NCI-H446 (cell line): ENCODE data around the gene CLDN8.

ENCODE experiments used
- DNase-seq, 2 experiments: peaks; one replicate each; lab custom pipeline; 2025; lab: John Stamatoyannopoulos, UW

Gene CLDN8

GRCh38 chr21:30216041-30216723 is at the start of gene CLDN8:
CLDN8 (minus strand) TSS chr21:30216097; CDS start chr21:30215925, 172 bp downstream.
- no peak for DNase-seq

GRCh38 chr21:30257773-30258172 is 41.9 kb upstream of the CLDN8 start:
- peak in 1 of 2 experiments; percentile 45 for DNase-seq

GRCh38 chr21:30256100-30256499 is 40.2 kb upstream of the CLDN8 start:
- DNase-seq = no peak

- no peak for DNase-seq
Observed at GRCh38 chr21:30255679-30256078, 39.8 kb upstream of the CLDN8 start.

- no peak for DNase-seq
Observed at GRCh38 chr21:30251781-30252180, 35.9 kb upstream of the CLDN8 start.

GRCh38 chr21:30249936-30250335 is 34.0 kb upstream of the CLDN8 start:
- DNase-seq = no peak

- no peak for DNase-seq
Observed at GRCh38 chr21:30248844-30249243, 32.9 kb upstream of the CLDN8 start.

- DNase-seq = no peak
Observed at GRCh38 chr21:30245061-30245460, 29.2 kb upstream of the CLDN8 start.

- no peak for DNase-seq
Observed at GRCh38 chr21:30243691-30244090, 27.8 kb upstream of the CLDN8 start.

GRCh38 chr21:30240661-30241060 is 24.8 kb upstream of the CLDN8 start:
- DNase-seq = no peak

GRCh38 chr21:30238168-30238567 is 22.3 kb upstream of the CLDN8 start:
- no peak for DNase-seq

- peak in 1 of 2 experiments; percentile 32 for DNase-seq
Observed at GRCh38 chr21:30234643-30235042, 18.7 kb upstream of the CLDN8 start.

- no peak for DNase-seq
Observed at GRCh38 chr21:30234050-30234449, 18.2 kb upstream of the CLDN8 start.

- DNase-seq = peak; percentile 77 to 84
Observed at GRCh38 chr21:30233228-30234020, 17.5 kb upstream of the CLDN8 start.

- DNase-seq = no peak
Observed at GRCh38 chr21:30232011-30232410, 16.1 kb upstream of the CLDN8 start.

GRCh38 chr21:30227633-30228404 is 11.9 kb upstream of the CLDN8 start:
- peak; percentile 39 to 85 for DNase-seq

- no peak for DNase-seq
Observed at GRCh38 chr21:30227128-30227527, 11.2 kb upstream of the CLDN8 start.

GRCh38 chr21:30223596-30223995 is 7.7 kb upstream of the CLDN8 start:
- DNase-seq = no peak

- DNase-seq = no peak
Observed at GRCh38 chr21:30222724-30223123, 6.8 kb upstream of the CLDN8 start.

GRCh38 chr21:30211071-30211470 is 4.8 kb downstream of the CLDN8 start:
- DNase-seq = no peak

- peak in 1 of 2 experiments; percentile 73 for DNase-seq
Observed at GRCh38 chr21:30209601-30210000, 6.3 kb downstream of the CLDN8 start.

- no peak for DNase-seq
Observed at GRCh38 chr21:30207252-30207579, 8.7 kb downstream of the CLDN8 start.
